NCI-H1092 treated with DMSO at 0.1 percent for 48 hours (cell line): Measurements from ENCODE around the gene AFG3L2.
"Not testable (repeated sequence)": the region's sequence is repeated elsewhere in the genome, so short reads cannot be mapped to it uniquely, and the experiment has no call there.

ENCODE experiments used
- DNase-seq: peaks from one replicate; lab custom pipeline; 2025; lab: John Stamatoyannopoulos, UW

AFG3L2 gene

DNA sequence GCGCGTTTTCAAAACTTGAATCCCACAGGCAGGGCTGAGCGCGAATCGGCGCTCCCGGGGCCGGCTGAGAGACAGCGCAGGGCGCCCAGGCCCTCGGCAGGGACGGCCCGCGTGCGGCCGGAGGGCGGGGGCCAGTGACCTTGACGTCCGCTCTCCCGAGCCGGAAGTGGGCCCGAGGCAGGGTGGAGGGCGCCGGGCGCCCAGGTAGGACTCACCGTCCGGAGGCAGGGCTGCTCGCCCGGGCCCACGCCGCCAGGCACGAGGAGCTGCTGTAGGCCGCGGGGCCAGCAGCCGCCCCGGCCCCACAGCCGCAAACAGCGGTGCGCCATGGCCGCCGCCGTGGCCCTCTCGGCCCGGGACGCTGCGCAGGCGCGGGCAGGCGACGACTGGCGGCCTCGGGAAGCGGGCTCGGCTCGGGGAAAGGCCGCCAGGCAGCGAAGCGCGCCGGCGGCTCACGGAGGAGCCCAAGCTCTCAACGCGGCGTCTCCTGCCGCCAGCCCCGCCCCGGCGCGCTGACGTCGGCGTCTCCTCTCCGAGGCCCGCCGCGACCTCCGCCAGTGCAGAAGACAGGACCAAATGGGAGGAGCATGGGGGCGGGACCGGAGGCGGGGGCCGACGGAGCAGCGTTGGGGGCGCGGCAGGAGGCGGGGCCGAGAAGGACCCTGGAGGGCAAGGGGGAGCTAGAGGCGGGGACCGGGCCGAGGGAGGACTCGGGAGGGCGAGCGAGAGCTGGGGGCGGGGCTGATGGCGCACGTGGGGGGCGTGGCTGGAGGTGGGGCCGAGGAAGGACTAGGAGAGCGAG lies at the start of gene AFG3L2:
Gene AFG3L2 (minus strand): TSS at position 474 of the 802 bp plus-strand sequence. CDS start 145 bp downstream, at position 329.
- peak; percentile 95 for DNase-seq

DNA sequence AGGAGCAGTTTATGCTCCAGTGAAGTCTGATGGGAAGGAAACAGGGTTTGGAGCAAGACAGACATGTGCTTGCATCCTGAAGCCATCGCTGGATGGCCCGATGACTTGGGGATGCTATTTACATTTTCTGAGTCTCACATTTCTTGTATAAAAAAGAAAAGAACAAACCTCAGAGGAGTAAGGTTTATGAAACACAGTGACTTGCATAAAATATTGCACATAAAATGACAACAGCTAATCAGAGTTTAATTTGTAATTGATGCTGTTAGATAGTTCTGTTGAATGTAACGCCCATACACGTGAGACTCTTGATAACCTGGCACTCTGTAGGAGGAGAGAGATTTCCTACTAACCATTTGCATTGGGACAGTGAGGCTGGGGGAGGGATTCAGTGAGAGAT lies 47.2 kb upstream of the AFG3L2 start:
- DNase-seq = no peak

DNA sequence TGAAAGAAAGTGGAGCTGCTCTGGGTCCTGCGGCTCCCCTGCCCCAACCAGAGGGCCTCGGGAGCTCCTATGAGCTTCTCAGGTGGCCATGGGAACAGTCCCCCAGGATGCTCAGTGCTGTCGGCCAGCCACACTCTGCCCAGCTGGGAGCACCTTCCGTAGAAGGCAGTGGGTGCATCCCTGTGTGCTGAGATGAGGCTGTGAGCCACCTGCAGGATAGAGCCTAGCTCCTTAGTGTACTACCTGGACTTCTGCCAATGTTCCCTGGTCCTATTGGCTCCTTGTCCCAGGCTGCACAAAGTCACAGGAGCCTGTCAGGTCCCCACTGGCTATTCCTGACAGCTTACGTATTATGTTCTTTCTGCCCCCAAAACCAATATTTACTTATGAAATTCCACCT lies 46.8 kb upstream of the AFG3L2 start:
- peak; percentile 6 for DNase-seq

DNA sequence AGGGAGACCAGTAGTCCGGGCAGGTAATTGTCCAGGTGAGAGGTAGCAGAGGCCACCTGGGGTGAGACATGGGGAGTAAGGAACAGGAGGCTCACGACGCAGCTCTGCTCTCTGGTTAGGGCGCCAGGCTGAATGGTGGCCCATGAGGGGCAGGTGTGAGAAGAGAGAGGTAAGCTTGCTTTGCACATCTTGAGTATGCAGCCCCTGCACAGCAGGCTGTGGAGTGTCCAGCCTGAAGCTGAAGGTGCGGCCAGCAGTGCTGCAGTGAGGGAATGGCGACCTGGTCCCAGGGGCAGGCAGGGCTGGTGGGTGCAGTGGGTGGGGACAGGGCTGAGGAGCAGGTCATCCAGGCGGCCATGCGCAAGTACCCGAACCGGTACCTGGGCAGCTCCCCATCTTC lies 46.4 kb upstream of the AFG3L2 start:
- DNase-seq = no peak

DNA sequence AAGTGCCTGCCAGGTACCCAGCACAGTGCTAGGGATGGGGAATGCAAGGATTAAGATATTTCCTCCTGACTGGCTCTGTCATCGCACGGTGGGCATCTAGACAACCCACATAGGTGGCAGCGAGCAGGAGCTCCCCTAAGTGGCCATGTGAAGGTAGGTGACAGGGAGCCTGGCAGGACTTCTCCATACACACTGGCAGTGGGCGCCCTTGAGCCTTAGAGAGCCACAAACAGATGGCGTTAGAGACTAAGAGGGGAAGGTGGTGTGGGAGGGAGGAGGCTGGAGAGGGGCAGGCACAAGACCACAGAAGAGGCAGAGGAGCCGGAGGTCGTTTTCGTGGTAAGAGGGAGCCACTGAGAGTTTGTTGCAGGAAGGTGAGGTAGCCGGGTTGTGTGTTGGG lies 45.9 kb upstream of the AFG3L2 start:
- DNase-seq = no peak

DNA sequence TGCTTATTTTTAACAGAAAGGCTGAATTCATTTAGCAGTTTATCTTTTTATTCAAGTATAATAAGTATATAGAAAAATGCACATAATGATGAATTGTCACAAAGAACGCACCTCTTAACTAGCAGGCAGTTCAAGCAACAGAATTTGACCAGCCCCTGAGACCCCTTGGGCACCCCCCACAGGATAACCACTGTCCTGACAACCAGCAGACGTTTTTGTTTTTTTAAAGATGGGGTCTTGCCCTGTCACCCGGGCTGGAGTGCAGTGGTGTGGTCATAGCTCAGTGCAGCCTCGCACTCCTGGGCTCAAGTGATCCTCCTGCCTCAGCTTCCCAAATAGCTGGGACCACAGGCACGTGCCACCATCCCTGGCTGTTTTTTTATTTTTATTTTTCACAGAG lies 44.7 kb upstream of the AFG3L2 start:
- no peak for DNase-seq

DNA sequence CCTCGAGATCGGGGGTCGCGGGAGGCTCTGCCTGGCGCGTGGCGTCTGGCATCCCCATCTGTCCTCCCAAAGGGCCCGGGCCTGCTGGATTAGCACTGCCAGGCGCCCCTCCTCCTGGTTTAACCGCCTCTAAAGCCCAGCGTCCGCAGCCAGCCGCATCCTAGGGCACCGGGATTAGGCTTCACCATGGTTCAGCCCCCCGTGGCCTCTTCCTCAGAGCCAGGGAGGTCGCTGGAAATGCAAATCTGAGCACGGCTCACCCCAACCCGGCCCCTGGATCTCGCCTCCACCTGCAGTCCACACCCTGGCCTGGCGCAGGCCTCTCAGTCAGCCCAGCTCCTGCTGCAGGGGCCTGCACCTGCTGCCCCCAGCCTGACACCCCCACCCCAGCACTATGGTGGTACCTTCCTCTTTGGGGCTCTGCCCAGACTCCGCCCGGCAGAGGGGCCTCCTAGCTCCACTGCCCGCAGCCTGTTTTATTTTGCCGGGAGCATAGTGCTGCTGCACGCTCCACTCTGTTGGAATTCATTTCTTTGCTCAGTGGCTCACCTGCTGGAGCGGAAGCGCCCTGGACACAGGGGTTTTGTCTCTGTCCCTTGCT lies 43.9 kb upstream of the AFG3L2 start:
- peak; percentile 75 for DNase-seq

DNA sequence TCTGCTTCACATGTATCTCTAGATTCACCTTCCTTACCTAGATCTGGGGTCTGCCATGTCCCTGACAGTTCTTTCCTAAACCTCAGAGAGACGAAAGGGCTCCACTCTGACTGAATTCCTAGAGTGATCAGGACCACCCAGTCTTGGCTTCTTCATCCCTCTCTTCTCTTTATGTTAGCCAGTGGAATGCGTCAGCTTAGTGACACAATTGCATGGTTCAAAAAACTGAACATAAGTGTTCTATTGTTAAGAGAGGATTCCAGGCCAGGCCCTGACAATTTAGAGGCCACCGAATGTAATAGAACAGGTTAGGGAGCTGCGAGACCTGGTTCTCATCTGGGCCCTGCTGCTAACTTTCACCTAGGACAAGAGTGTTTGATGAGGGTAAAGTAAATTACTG lies 40.7 kb upstream of the AFG3L2 start:
- no peak for DNase-seq

DNA sequence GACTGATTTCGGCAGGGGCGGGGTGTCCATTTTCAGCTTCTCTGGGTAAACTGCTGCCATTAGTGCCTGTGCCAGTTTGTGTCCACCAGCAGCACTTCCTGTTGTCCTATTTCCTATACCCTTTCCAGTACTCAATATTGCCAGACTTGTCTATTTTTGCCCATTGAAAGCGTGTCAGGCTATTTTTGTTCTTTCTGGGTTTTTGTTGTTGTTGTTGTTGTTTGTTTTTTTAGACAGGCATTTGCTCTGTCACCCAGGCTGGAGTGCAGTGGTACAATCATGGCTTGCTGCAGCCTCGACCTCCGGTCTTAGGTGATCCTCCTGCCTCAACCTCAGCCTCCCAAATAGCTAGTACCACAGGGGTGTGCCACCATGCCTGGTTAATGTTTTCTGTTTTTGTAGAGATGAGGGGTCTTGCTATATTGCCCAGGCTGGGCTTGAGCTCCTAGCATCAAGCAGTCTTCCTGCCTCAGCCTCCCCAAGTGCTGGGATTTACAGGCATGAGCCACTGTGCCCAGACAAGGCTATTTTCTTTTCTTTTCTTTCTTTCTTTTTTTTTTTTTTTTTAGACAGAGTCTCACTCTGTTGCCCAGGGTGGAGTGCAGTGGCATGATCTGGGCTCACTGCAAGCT lies 39.2 kb upstream of the AFG3L2 start:
- no peak for DNase-seq

DNA sequence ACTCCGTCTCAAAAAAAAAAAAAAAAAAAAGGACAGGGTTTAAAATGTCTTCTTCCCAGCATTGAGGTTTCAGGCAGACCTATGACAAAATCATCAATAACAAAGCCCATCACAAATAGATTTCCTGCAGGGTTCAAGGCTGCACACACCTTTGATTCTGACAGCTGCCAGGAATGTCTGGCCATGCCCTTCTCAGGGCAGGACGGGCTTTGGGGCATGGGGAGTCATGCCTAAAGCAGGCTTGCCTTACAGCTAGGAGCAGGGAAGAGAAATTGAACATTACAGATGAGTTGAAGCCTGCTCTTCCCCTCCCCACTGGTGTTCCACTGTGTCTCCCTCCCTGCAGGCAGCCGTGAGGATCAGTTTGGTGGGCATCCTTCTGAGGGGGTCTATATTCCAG lies 34.4 kb upstream of the AFG3L2 start:
- DNase-seq = no peak

DNA sequence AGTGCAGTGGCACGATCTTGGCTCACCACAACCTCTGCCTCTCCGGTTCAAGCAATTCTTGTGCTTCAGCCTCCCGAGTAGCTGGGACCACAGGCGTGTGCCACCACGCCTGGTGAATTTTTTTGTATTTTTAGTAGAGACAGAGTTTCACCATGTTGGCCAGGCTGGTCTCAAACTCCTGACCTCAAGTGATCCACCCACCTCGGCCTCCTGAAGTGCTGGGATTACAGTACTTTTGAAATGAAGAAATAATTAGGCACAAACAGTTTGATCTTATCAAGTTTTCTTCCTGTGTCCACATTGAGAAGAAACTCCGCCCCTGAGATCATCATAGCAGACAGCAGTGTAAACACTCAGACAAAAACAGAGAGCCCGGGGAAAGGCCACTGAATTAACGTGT lies 33.7 kb upstream of the AFG3L2 start:
- not testable (repeated sequence) for DNase-seq

DNA sequence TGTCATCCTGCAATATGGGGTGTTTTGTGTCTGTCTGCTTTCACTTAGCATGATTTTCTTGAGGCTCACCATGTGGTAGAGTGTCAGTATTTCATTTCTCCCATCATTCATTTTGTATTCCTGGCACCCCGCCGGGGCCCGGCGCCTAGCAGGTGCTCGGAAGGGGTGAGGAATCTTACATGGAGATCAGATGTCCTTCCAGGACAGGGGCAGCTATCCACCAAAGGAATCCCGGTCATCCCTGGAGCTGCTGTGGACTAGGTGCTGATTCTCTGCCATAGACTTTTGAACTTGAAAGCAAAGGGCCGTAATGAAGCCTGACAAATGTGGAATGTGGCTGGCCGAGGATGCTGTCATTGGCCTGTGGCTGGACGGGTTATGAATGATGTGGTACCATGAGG lies 33.1 kb upstream of the AFG3L2 start:
- no peak for DNase-seq

DNA sequence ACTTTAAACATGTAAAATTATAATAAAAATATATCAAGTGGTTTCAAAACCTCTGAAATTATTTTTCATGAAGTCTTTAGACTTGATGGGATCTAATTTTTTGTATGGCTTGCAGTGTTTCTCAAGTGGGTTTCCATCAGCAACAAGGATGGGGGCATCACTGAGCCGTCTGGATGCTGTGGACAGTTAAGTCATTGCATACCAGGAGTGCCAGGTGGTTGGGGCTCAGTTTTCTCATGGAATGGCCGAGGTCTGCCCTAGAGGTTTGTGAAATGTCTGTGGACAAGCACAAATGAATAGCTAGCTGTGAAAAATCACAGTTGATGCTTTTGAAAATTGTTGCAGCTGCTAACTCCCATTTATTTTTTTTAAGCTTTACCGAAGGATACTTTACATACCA lies 32.4 kb upstream of the AFG3L2 start:
- DNase-seq = no peak

DNA sequence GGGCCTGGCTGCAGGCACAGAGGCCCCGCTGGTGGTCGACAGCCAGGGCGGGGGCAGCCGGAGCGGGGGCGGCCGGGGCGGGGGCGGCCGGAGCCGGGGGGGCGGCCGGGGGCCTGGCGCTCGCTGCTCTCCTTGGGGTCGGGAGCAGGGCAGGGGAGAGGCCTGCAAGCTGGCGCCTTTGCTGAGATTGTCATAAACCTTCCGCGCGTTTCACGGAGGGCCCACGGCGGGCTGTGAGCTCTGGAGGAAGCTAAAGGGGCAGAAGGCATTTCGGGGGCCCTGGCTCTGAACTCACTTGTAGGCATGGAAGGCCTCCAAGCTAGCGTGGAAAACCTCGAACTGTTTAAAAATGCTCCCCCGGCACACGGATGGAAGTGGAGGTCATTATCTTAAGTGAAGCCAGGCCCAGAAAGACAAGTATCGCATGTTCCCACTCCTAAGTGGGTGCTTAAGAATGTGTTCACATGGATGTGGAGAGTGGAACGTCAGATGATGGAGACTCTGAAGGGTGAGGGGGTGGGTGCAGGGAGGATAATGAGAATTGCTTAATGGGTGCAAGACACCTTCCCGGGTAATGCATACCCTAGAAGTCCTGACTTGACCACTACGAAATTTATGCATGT lies 31.3 kb upstream of the AFG3L2 start:
- peak; percentile 18 for DNase-seq

DNA sequence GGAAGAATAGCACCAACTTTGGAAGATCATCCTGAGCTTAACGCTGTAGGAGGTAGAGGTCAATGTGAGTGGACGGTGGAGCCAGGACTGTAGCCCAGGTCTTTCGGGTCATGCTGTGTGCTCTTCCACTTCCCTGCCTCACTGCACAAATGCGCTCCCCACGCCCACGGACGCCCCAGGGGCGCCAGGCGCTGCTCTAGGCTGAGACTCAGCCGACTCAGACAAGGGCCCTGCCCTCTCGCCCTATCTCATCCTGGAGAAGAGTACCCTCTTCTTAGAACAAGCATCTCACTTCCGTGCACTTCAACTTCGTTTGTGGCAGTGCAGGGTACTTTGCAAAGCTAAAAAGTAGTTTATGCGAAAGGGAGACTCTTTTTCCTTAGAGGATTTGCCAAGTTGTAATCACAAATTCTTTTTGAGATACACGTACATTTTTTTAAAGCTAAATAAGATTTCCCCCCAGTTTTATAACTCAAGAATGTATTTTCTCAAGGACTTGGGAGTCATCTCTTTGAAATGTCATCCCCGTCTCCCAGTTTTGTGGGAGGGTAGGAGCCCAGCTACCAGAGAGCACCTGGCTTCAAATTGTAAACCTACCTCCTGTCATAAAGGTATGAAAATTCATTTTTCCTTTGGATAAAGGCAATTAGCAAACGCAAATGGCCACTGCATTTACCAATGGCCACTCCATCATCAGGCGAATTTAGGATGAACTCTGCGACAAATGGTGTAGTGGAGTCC lies 29.5 kb upstream of the AFG3L2 start:
- DNase-seq = no peak

DNA sequence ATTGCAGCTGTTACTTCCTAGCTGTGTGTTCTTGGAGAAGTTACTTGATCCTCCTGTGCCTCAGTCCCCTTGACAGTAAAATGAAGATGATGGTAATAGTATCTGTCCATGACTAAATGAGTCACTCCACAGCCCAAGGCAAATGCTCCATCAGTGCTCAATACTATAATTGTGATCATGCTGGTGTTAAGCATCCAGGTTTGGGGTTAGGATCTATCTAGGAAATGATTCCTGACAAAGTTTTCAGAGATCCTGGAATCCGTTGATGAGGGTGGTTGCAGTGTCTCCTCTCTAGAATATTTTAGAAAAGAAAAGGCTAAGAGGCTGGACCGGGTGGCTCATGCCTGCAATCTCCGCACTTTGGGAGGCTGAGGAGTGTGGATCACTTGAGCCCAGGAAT lies 28.0 kb upstream of the AFG3L2 start:
- no peak for DNase-seq

DNA sequence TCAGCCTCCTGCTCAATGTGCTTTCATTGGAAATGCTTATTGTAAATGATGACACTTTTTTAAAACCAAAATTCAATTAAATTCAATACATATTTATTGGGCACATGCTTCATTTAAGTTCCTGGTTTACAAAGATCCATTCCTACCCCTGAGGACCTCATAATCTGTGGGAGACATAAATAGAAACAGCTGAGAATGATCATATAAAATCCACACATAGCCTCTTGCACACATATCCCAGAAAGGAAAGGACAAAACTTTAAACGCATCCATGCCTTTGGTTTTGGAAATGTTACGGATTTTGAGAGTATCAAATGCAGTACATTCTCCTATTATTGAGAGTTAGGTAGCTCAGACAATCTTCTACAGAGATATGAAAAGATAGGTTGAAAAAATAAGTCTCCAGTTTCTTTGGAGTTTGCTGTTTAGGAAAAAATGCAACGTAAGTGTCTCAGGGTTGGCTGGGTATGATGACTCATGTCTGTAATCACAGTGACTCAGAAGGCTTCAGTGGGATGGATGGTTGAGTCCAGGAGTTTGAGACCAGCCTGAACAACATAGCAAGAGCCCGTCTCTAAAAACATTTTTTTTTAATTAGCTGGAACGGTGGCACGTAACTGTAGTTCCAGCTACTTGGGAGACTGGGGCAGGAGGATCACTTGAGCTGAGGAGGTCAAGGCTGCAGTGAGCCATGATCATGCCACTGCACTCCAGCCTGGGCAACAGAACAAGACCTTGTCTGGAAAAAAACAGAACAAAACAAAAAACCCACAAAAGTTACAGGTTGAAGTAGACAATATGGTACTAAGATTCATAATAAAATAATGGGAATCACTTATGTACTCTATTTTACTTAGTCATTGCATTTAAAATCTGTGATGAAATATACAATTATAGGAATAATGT lies 26.8 kb upstream of the AFG3L2 start:
- no peak for DNase-seq

DNA sequence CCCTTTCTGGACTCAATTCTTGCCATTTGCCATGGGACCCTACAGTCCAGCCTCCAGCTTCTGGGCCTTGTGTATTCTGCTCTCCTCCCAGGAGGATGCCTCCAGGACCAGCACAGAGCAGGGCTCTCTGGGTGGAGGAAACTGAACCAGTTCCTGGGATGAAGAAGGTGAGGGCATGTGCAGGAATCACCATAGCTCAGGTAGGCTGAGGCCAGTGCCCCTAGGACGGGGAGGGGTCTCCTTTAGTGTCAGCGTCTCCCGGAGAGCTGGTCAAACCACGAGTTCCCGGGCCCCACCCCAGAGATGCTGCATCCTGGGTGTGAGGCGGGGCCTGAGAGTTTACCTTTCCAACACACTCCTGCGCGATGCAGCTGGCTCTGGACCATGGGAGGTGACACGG lies 24.9 kb upstream of the AFG3L2 start:
- DNase-seq = no peak

DNA sequence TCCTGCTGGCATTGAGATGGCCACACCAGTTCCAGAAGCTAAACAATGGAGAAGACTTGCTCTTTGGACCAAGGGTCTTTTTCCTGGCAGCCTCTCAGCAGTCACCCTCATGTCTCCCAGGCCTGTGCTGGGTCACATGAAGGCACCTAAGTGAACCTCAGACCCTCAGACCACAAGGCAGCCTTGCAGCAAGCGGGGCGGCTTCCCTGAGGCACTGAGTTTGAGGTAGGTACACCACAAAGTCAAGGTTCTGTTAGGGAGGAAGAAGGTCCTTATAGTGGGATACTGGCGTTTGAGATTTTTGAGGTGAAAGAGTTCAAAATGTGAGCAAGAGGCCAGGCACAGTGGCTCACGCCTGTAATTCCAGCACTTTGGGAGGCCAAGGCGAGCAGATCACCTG lies 22.2 kb upstream of the AFG3L2 start:
- DNase-seq = no peak

DNA sequence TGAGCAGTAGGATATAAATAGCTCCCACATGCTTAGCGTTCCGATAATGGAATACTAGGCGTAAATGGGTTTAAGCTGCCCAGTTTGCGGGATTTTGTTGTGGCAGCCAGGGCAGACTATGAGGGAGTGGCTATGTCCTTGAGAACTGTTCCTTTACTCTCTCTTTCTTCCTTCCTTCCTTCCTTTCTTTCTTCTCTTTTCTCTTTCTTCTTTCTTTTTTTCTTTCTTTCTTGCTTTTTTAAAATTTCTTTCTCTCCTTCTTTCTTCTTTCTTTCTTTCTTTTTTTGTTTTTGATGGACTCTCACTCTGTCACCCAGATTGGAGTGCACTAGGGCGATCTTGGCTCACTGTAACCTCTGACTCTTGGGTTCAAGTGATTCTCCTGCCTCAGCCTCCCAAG lies 21.6 kb upstream of the AFG3L2 start:
- DNase-seq = no peak

DNA sequence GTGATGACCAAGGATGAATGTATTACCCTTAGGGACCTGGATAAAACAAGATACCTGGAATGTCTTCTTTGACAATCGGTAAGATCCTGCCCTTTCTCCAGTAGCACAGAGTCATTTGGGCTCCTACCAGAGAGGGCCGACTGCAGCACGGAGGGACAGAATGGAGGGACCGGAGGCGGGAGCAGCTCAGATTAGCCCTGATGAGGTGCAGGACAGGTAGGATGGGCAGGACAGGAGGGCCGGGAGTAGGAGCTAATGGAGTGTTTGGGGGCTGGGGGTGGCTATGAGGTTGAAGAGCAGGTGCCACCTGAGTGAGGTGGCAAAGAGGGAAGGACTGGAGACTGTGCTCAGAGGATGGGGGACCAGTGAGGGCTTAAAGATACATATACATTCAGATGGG lies 20.8 kb upstream of the AFG3L2 start:
- no peak for DNase-seq
